ENCODE data around the gene CDKN2C. TPM values are rescaled to one million over a fixed set of nuclear protein-coding genes. Genes with fewer than 3 reads are reported as not detected.
"Not testable (repeated sequence)": the region's sequence is repeated elsewhere in the genome, so short reads cannot be mapped to it uniquely, and the experiment has no call there.

Gene CDKN2C
- total and polyA plus RNA-seq, 2 donors (not counting 1 experiment from before 2014, with no cell fraction given): 24.4 to 31.5 TPM

DNA sequence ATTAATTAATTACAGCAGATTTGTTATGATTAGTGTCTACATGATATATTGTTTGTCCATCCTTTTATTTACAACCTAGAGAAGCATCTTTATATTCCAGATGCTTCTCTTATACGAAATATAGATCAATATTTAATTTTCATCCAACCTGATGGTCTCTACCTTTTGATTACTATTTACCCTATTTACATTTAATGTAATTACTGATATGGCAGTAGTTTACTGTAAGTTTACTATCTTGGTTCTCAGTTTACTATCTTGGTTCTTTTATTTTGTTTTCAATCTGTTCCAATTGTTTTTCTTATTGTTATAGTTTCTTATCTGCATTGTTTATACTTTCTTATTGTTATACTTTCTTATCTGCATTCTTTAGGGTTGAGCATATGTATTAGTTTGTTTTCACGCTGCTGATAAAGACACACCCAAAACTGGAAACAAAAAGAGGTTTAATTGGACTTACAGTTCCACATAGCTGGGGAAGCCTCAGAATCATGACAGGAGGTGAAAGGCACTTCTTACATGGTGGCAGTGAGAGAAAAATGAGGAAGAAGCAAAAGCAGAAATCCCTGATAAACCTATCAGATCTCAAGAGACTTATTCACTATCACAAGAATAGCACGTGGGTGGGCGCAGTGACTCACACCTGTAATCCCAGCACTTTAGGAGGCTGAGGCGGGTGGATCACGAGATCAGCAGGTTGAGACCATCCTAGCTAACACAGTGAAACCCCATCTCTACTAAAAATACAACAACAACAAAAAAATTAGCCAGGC, 38.9 kb upstream of the CDKN2C start:
- peaks cover 8% of the 10 kb centered on the region for H3K79me2 ChIP-seq (ENCODE audit: control insufficient read depth, insufficient read depth, low read length)
- H3K4me2 ChIP-seq (ENCODE audit: extremely low read depth, insufficient read depth, low read length): no peak overlapping the region
- DNase-seq (ENCODE audit: low read depth in 2 of 2): peak in 1 of 2 donors; percentile 50
- no peaks in the 10 kb centered on the region for H3K27me3 ChIP-seq (ENCODE audit: control insufficient read depth, insufficient read depth, low read length)
- H3K9me3 ChIP-seq (ENCODE audit: control insufficient read depth, insufficient read depth, low read depth, low read length): no peaks in the 10 kb centered on the region
- H3K9ac ChIP-seq (ENCODE audit: insufficient read depth, low read length): no peak overlapping the region
- no peak overlapping the region for H3K4me3 ChIP-seq (replicated peaks in 1 of 4; ENCODE audit: control extremely low read depth in 1 of 4, insufficient read depth in 1 of 4, low read depth in 3 of 4, low read length in 4 of 4)
- no peak for TF ChIP-seq EZH2 (IDR thresholded peaks at IDR 0.05; ENCODE audit: low read length, missing control alignments)
- TF ChIP-seq, protein P1, sequence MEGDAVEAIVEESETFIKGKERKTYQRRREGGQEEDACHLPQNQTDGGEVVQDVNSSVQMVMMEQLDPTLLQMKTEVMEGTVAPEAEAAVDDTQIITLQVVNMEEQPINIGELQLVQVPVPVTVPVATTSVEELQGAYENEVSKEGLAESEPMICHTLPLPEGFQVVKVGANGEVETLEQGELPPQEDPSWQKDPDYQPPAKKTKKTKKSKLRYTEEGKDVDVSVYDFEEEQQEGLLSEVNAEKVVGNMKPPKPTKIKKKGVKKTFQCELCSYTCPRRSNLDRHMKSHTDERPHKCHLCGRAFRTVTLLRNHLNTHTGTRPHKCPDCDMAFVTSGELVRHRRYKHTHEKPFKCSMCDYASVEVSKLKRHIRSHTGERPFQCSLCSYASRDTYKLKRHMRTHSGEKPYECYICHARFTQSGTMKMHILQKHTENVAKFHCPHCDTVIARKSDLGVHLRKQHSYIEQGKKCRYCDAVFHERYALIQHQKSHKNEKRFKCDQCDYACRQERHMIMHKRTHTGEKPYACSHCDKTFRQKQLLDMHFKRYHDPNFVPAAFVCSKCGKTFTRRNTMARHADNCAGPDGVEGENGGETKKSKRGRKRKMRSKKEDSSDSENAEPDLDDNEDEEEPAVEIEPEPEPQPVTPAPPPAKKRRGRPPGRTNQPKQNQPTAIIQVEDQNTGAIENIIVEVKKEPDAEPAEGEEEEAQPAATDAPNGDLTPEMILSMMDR (conservative IDR thresholded peaks at IDR 0.05 in 1 of 2, IDR thresholded peaks at IDR 0.05 in 1 of 2; ENCODE audit: low read depth in 1 of 2, low read length in 2 of 2): no peak
- no peaks in the 10 kb centered on the region for H3K36me3 ChIP-seq (ENCODE audit: control insufficient read depth, insufficient read depth, low read length)
- H2AFZ ChIP-seq (ENCODE audit: low read length): no peak overlapping the region
- no peaks in the 10 kb centered on the region for H4K20me1 ChIP-seq (ENCODE audit: control insufficient read depth, extremely low read depth, insufficient read depth, low read length)
- H3K27ac ChIP-seq (ENCODE audit: insufficient read depth, low read length): no peak overlapping the region
- no peaks in the 10 kb centered on the region for H3K4me1 ChIP-seq (ENCODE audit: control insufficient read depth, extremely low read depth, insufficient read depth, low read length)

DNA sequence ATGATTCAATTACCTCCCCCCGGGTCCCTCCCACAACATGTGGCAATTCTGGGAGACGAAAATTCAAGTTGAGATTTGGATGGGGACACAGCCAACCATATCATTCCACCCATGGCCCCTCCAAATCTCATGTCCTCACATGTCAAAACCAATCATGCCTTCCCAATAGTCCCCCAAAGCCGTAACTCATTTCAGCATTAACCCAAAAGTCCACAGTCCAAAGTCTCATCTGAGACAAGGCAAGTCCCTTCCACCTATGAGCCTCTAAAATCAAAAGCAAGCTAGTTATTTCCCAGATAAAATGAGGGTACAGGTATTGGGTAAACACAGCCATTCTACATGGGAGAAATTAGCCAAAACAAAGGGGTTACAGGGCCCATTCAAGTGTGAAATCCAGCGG, 38.0 kb upstream of the CDKN2C start:
- H3K27ac ChIP-seq (ENCODE audit: insufficient read depth, low read length); H3K9ac ChIP-seq (ENCODE audit: insufficient read depth, low read length); H3K9me3 ChIP-seq (ENCODE audit: control insufficient read depth, insufficient read depth, low read depth, low read length); H2AFZ ChIP-seq (ENCODE audit: low read length); H3K36me3 ChIP-seq (ENCODE audit: control insufficient read depth, insufficient read depth, low read length); DNase-seq (ENCODE audit: low read depth in 2 of 2); H3K4me2 ChIP-seq (ENCODE audit: extremely low read depth, insufficient read depth, low read length); H4K20me1 ChIP-seq (ENCODE audit: control insufficient read depth, extremely low read depth, insufficient read depth, low read length); H3K4me3 ChIP-seq (replicated peaks in 1 of 4; ENCODE audit: control extremely low read depth in 1 of 4, insufficient read depth in 1 of 4, low read depth in 3 of 4, low read length in 4 of 4); H3K27me3 ChIP-seq (ENCODE audit: control insufficient read depth, insufficient read depth, low read length); H3K79me2 ChIP-seq (ENCODE audit: control insufficient read depth, insufficient read depth, low read length); H3K4me1 ChIP-seq (ENCODE audit: control insufficient read depth, extremely low read depth, insufficient read depth, low read length): not testable (repeated sequence)

DNA sequence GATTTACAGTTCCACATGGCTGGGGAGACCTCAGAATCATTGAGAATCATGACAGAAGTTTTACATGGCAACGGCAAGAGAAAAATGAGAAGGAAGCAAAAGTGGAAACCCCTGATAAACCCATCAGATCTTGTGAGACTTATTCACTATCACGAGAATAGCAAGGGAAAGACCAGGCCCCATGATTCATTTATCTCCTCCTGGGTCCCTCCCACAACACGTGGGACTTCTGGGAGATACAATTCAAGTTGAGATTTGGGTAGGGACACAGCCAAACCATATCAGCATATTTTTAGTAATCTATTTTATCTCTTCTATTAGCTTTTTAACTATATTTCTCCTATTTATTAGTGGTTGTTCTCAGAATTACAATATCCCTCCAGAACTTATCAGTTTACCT, 36.3 kb upstream of the CDKN2C start:
- H3K27ac ChIP-seq (ENCODE audit: insufficient read depth, low read length); H3K4me3 ChIP-seq (replicated peaks in 1 of 4; ENCODE audit: control extremely low read depth in 1 of 4, insufficient read depth in 1 of 4, low read depth in 3 of 4, low read length in 4 of 4); H3K4me1 ChIP-seq (ENCODE audit: control insufficient read depth, extremely low read depth, insufficient read depth, low read length); H3K36me3 ChIP-seq (ENCODE audit: control insufficient read depth, insufficient read depth, low read length); H2AFZ ChIP-seq (ENCODE audit: low read length); H3K79me2 ChIP-seq (ENCODE audit: control insufficient read depth, insufficient read depth, low read length); DNase-seq (ENCODE audit: low read depth in 2 of 2); H3K27me3 ChIP-seq (ENCODE audit: control insufficient read depth, insufficient read depth, low read length); H4K20me1 ChIP-seq (ENCODE audit: control insufficient read depth, extremely low read depth, insufficient read depth, low read length); H3K4me2 ChIP-seq (ENCODE audit: extremely low read depth, insufficient read depth, low read length); H3K9ac ChIP-seq (ENCODE audit: insufficient read depth, low read length); H3K9me3 ChIP-seq (ENCODE audit: control insufficient read depth, insufficient read depth, low read depth, low read length): not testable (repeated sequence)

DNA sequence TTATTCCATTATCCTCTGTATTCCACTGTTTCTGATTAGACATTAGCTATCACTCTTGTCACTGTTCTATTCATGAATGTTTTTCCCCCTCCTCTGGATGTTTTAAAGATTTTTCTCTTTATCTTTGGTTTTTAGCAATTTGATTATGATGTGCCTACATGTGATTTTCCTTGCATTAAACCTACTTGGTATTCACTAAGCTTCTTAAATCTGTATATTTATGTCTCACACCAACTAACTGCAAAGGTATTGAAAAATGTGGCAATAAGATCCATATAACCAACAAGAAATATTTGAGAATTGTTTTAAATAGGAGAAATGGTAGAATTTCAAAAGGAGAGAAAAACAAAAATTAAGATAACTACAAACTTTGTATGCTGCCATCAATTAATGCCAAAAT, 35.2 kb upstream of the CDKN2C start:
- H3K4me3 ChIP-seq (replicated peaks in 1 of 4; ENCODE audit: control extremely low read depth in 1 of 4, insufficient read depth in 1 of 4, low read depth in 3 of 4, low read length in 4 of 4): no peak overlapping the region
- TF ChIP-seq, protein P1 (conservative IDR thresholded peaks at IDR 0.05 in 1 of 2, IDR thresholded peaks at IDR 0.05 in 1 of 2; ENCODE audit: low read depth in 1 of 2, low read length in 2 of 2): no peak
- no peak overlapping the region for H3K4me2 ChIP-seq (ENCODE audit: extremely low read depth, insufficient read depth, low read length)
- no peak overlapping the region for H3K9ac ChIP-seq (ENCODE audit: insufficient read depth, low read length)
- no peaks in the 10 kb centered on the region for H3K4me1 ChIP-seq (ENCODE audit: control insufficient read depth, extremely low read depth, insufficient read depth, low read length)
- no peak overlapping the region for H2AFZ ChIP-seq (ENCODE audit: low read length)
- no peak overlapping the region for H3K27ac ChIP-seq (ENCODE audit: insufficient read depth, low read length)
- no peaks in the 10 kb centered on the region for H3K9me3 ChIP-seq (ENCODE audit: control insufficient read depth, insufficient read depth, low read depth, low read length)
- no peaks in the 10 kb centered on the region for H3K36me3 ChIP-seq (ENCODE audit: control insufficient read depth, insufficient read depth, low read length)
- no peak for DNase-seq (ENCODE audit: low read depth in 2 of 2)
- no peaks in the 10 kb centered on the region for H3K27me3 ChIP-seq (ENCODE audit: control insufficient read depth, insufficient read depth, low read length)
- H4K20me1 ChIP-seq (ENCODE audit: control insufficient read depth, extremely low read depth, insufficient read depth, low read length): no peaks in the 10 kb centered on the region
- peaks cover 6% of the 10 kb centered on the region for H3K79me2 ChIP-seq (ENCODE audit: control insufficient read depth, insufficient read depth, low read length)

DNA sequence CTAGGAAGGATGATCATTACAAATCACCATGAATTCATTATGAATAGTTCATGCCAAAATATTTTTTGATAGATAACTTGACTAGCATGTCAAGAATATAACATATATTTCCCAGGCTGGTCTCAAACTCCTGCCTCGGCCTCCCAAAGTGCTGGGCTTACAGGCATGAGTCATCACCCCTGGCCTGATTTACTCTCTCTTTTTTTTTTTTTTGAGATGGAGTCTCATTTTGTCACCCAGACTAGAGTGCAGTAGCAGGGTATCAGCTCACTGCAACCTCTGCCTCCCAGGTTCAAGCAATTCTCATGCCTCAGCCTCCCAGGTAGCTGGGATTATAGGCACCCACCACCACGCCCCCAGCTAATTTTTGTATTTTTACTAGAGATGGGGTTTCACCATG, 34.8 kb upstream of the CDKN2C start:
- H3K79me2 ChIP-seq (ENCODE audit: control insufficient read depth, insufficient read depth, low read length); H3K9ac ChIP-seq (ENCODE audit: insufficient read depth, low read length); H3K27ac ChIP-seq (ENCODE audit: insufficient read depth, low read length); H2AFZ ChIP-seq (ENCODE audit: low read length); H3K27me3 ChIP-seq (ENCODE audit: control insufficient read depth, insufficient read depth, low read length); H4K20me1 ChIP-seq (ENCODE audit: control insufficient read depth, extremely low read depth, insufficient read depth, low read length); H3K4me3 ChIP-seq (replicated peaks in 1 of 4; ENCODE audit: control extremely low read depth in 1 of 4, insufficient read depth in 1 of 4, low read depth in 3 of 4, low read length in 4 of 4); H3K4me2 ChIP-seq (ENCODE audit: extremely low read depth, insufficient read depth, low read length); H3K36me3 ChIP-seq (ENCODE audit: control insufficient read depth, insufficient read depth, low read length); H3K9me3 ChIP-seq (ENCODE audit: control insufficient read depth, insufficient read depth, low read depth, low read length); H3K4me1 ChIP-seq (ENCODE audit: control insufficient read depth, extremely low read depth, insufficient read depth, low read length): not testable (repeated sequence)
- DNase-seq (ENCODE audit: low read depth in 2 of 2): peak in 1 of 2 donors; percentile 4
